Hepatocyte (in vitro differentiated cells): ENCODE measurements around the gene FBXO11. TPM values are rescaled to one million over a fixed set of nuclear protein-coding genes. Genes with fewer than 3 reads are reported as not detected.
A peak's percentile ranks its signal among the peaks of the same experiment; 100 is the strongest.

Experiments
- DNase-seq: peaks from one replicate; pipeline ENCODE4 v3.0.0-alpha.2; 2016; ENCODE audit warnings: low spot score
- H2AFZ ChIP-seq: fragments of 200-600 bp; sonication (generic); 2 replicates; pipeline ENCODE4 v1.6.0; 2016; ENCODE audit warnings: antibody characterized with exemption, mild to moderate bottlenecking
- H3K27ac ChIP-seq: fragments of 200-600 bp; sonication (generic); 2 replicates; pipeline ENCODE4 v1.5.1; 2016; ENCODE audit warnings: mild to moderate bottlenecking
- H3K27me3 ChIP-seq: fragments of 200-600 bp; sonication (generic); 2 replicates; pipeline ENCODE4 v1.6.1; 2016
- H3K36me3 ChIP-seq: fragments of 200-600 bp; sonication (generic); replicated peaks from 2 replicates; pipeline ENCODE4 v1.5.1; 2016; ENCODE audit warnings: low read depth; ENCODE audit not compliant: insufficient read depth
- H3K4me1 ChIP-seq: fragments of 200-600 bp; sonication (generic); 2 replicates; pipeline ENCODE4 v1.5.1; 2016; ENCODE audit warnings: mild to moderate bottlenecking, moderate library complexity; ENCODE audit not compliant: insufficient read depth
- H3K4me2 ChIP-seq: fragments of 200-600 bp; sonication (generic); 2 replicates; pipeline ENCODE4 v1.6.0; 2016
- H3K4me3 ChIP-seq: fragments of 200-600 bp; sonication (generic); 2 replicates; pipeline ENCODE4 v1.5.1; 2016; ENCODE audit warnings: mild to moderate bottlenecking
- H3K79me2 ChIP-seq: fragments of 200-600 bp; sonication (generic); 2 replicates; pipeline ENCODE4 v1.6.0; 2017; ENCODE audit warnings: mild to moderate bottlenecking
- H3K9me2 ChIP-seq: fragments of 200-600 bp; sonication (generic); replicated peaks from 2 replicates; pipeline ENCODE4 v1.6.0; 2017; ENCODE audit warnings: mild to moderate bottlenecking; ENCODE audit not compliant: insufficient read depth
- H3K9me3 ChIP-seq: fragments of 200-600 bp; sonication (generic); 2 replicates; pipeline ENCODE4 v1.5.1; 2016; ENCODE audit warnings: low read depth, mild to moderate bottlenecking
- H4K20me1 ChIP-seq: fragments of 200-600 bp; sonication (generic); 2 replicates; pipeline ENCODE4 v1.6.0; 2016; ENCODE audit warnings: mild to moderate bottlenecking; ENCODE audit not compliant: insufficient read depth, poor library complexity, severe bottlenecking
- EZH2 ChIP-seq: fragments of 200-600 bp; sonication (generic); IDR thresholded peaks from 2 replicates; pipeline ENCODE4 v1.6.1; 2016; ENCODE audit warnings: antibody characterized with exemption, mild to moderate bottlenecking, borderline replicate concordance
- EZH2phosphoT487 ChIP-seq: fragments of 200-600 bp; sonication (generic); IDR thresholded peaks from one replicate; pipeline ENCODE4 v1.6.1; 2018; ENCODE audit warnings: antibody characterized with exemption, mild to moderate bottlenecking, low read depth, moderate library complexity; ENCODE audit not compliant: unreplicated experiment, severe bottlenecking
- WGBS: methylation state at CpG from one replicate; pipeline ENCODE4 v1.1.6; 2016; ENCODE audit warnings: low lambda C conversion rate; ENCODE audit errors: missing lambda C conversion rate; 5-methylcytosine and 5-hydroxymethylcytosine counted together
- polyA plus RNA-seq: library from polyadenylated mRNA; unstranded; fragments of >200 nt; fragmentation: Nextera tagmentation; extraction: Ambion mirVana; gene quantifications from 2 replicates; pipeline ENCODE4 v1.2.1, GENCODE V29; 2016
- total RNA-seq: library from RNA; depleted of rRNA; stranded (reverse); fragments of >200 nt; gene quantifications from 2 replicates; pipeline ENCODE4 v1.2.3, GENCODE V29; 2014
- TF ChIP-seq, protein P1 (sequence below): fragments of 200-600 bp; sonication (generic); IDR thresholded peaks from 2 replicates; pipeline ENCODE4 v1.5.1; 2016; ENCODE audit warnings: antibody characterized with exemption, mild to moderate bottlenecking; ENCODE audit not compliant: poor library complexity

Gene FBXO11
- total and polyA plus RNA-seq, 2 experiments from 2014 or later: 22.4 to 63.9 TPM

DNA sequence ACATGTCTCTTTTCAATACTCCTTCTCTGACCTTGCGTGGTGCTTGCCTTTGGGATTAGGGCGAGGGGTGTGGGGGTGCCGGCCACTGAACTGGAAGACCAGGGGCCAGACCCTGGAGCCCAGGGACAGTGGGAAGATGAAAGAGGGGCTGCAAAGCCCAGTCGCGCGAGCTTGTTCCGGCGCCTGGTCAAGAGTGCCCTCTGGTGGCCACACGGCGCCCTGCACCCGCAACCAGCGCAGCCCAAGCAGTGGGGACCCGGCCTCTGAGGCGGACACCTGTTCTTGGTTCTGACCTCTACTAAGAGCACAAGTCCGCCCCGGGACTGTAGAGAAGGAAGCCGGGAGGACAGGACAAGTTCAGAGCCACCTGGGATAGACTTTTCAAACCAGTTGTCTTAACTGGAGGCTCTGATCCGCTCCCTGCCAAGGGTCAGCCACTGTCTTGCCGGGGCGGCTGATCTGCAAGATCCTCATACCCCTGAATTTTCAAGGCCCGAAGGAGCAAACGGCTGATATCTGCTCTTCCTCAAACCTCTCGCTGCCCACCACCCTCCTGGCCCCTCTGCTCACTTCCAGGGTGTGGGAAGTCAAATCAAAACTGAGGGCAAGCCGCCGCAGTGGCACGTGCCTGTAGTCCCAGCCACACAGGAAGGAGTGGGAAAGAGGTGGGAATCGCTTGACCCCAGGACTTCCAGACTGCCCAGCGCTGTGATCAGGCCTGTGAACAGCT, 138.3 kb downstream of the FBXO11 start:
- Histone ChIP-seq H2AFZ (peak overlapping the region; percentile 19), H4K20me1 (no peaks in the 10 kb centered on the region), H3K9me3 (no peaks in the 10 kb centered on the region), H3K9me2 (no peaks in the 10 kb centered on the region), H3K79me2 (no peaks in the 10 kb centered on the region), H3K27me3 (no peaks in the 10 kb centered on the region), H3K4me2 (peak overlapping the region; percentile 71), H3K36me3 (no peaks in the 10 kb centered on the region), H3K27ac (no peak overlapping the region), H3K4me3 (no peak overlapping the region), H3K4me1 (no peaks in the 10 kb centered on the region)
- DNase-seq: peak; percentile 77
- 37% methylated on average over 28 of the region's 28 CpGs for whole genome bisulfite sequencing
- TF ChIP-seq EZH2 (no peak), EZH2phosphoT487 (no peak)
- TF ChIP-seq, protein P1, sequence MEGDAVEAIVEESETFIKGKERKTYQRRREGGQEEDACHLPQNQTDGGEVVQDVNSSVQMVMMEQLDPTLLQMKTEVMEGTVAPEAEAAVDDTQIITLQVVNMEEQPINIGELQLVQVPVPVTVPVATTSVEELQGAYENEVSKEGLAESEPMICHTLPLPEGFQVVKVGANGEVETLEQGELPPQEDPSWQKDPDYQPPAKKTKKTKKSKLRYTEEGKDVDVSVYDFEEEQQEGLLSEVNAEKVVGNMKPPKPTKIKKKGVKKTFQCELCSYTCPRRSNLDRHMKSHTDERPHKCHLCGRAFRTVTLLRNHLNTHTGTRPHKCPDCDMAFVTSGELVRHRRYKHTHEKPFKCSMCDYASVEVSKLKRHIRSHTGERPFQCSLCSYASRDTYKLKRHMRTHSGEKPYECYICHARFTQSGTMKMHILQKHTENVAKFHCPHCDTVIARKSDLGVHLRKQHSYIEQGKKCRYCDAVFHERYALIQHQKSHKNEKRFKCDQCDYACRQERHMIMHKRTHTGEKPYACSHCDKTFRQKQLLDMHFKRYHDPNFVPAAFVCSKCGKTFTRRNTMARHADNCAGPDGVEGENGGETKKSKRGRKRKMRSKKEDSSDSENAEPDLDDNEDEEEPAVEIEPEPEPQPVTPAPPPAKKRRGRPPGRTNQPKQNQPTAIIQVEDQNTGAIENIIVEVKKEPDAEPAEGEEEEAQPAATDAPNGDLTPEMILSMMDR: peak; percentile 96

DNA sequence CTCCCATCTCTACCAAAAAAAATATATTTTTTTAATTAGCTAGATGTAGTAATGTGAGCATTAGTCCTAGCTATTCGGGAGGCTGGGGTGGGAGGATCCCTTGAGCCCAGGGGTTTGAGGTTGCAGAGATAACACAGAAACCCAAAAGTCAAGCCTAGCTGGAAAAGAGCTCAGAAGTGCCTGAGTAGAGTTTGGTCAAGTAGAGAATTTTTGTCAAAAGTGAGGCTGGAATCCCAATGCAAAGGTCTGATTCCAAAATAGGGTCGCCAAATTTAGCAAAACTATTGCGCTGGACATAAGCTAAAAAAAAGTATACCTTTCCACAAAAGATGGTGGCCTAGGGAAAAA, 138.8 kb downstream of the FBXO11 start:
- Histone ChIP-seq H2AFZ (peak overlapping the region; percentile 19), H3K4me2 (peak overlapping the region; percentile 71)

DNA sequence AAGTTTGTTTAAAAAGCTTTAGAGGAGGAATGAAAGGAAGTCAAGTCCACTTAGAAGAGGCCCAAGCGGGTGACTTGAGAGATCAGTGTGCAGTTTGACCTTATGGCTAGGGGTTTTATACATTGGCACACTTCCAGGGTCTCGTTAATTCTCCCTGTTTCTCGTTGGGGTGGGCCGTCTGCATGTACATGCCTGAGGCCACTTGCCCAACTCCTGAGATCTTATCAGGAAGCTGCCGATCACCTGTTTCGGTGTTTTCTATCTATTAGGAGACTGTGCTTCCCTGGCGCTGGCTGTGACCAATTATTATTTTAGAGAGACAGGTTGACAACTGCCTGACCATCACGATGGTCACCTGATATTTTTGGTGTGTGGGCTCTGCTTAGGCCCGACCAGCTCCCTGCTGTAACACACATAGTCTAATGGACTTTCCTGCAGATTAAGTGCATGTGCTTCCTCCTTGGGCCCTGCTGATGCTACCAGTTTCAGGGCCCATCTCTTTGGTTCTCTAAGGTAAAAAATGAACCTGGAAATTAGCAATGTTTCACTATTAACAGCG, 154.4 kb downstream of the FBXO11 start:
- Histone ChIP-seq H3K27ac (peak overlapping the region; percentile 70), H3K4me2 (no peak overlapping the region), H3K79me2 (no peaks in the 10 kb centered on the region), H3K9me2 (no peaks in the 10 kb centered on the region), H2AFZ (no peak overlapping the region), H3K4me1 (peaks cover 14% of the 10 kb centered on the region), H3K36me3 (no peaks in the 10 kb centered on the region), H4K20me1 (no peaks in the 10 kb centered on the region), H3K4me3 (no peak overlapping the region), H3K9me3 (no peaks in the 10 kb centered on the region), H3K27me3 (no peaks in the 10 kb centered on the region)
- TF ChIP-seq EZH2phosphoT487: no peak
- TF ChIP-seq EZH2: no peak
- TF ChIP-seq, protein P1: no peak
- WGBS: 59% methylated on average over 10 of the region's 10 CpGs
- DNase-seq: no peak

More for the DNA sequence above, 138.8 kb downstream of the FBXO11 start:
- Histone ChIP-seq H3K27me3 (no peaks in the 10 kb centered on the region), H3K36me3 (no peaks in the 10 kb centered on the region), H3K9me3 (no peaks in the 10 kb centered on the region), H3K4me1 (no peaks in the 10 kb centered on the region), H3K9me2 (no peaks in the 10 kb centered on the region), H3K79me2 (no peaks in the 10 kb centered on the region), H3K27ac (no peak overlapping the region), H4K20me1 (no peaks in the 10 kb centered on the region), H3K4me3 (no peak overlapping the region)
- 66% methylated on average over 3 of the region's 3 CpGs for WGBS
- no peak for DNase-seq
- TF ChIP-seq, protein P1: no peak
- TF ChIP-seq EZH2phosphoT487 (no peak), EZH2 (no peak)
